GM23338 (cell line): ENCODE data around the gene HLA-DOB. TPM values are rescaled to one million over a fixed set of nuclear protein-coding genes. Genes with fewer than 3 reads are reported as not detected.
A peak's percentile ranks its signal among the peaks of the same experiment; 100 is the strongest.
"Not testable (repeated sequence)": the region's sequence is repeated elsewhere in the genome, so short reads cannot be mapped to it uniquely, and the experiment has no call there.

ENCODE experiments used
- ATAC-seq: fragments of 200-7000 bp; cut with Tn5 transposase; 3 replicates; pipeline ENCODE4 v1.9.1; 2020
- DNase-seq: peaks from one replicate; pipeline ENCODE4 v3.0.0-alpha.2; 2015; ENCODE audit warnings: low spot score
- H2AFZ ChIP-seq: fragments of 200-600 bp; sonication (generic); 2 replicates; pipeline ENCODE4 v1.8.0; 2016; ENCODE audit warnings: antibody characterized with exemption, mild to moderate bottlenecking, moderate library complexity
- H3F3A ChIP-seq: fragments of 200-600 bp; sonication (generic); replicated peaks from 2 replicates; pipeline ENCODE4 v1.8.0; 2017; ENCODE audit warnings: antibody characterized with exemption, mixed run types, low read depth
- H3K27ac ChIP-seq: fragments of 200-600 bp; sonication (generic); 2 replicates; pipeline ENCODE4 v1.6.1; 2016; ENCODE audit warnings: low read depth
- H3K27me3 ChIP-seq: fragments of 200-600 bp; sonication (generic); 2 replicates; pipeline ENCODE4 v1.8.0; 2016; ENCODE audit warnings: mild to moderate bottlenecking, mixed run types, moderate library complexity; ENCODE audit not compliant: insufficient read depth
- H3K36me3 ChIP-seq: fragments of 200-600 bp; sonication (generic); 2 replicates; pipeline ENCODE4 v1.8.0; 2016; ENCODE audit warnings: mild to moderate bottlenecking; ENCODE audit not compliant: insufficient read depth
- H3K4me1 ChIP-seq: fragments of 200-600 bp; sonication (generic); 2 replicates; pipeline ENCODE4 v1.8.0; 2016; ENCODE audit warnings: mild to moderate bottlenecking, moderate library complexity; ENCODE audit not compliant: insufficient read depth
- H3K4me2 ChIP-seq: fragments of 200-600 bp; sonication (generic); 2 replicates; pipeline ENCODE4 v1.7.1; 2017; ENCODE audit warnings: mixed run types
- H3K4me3 ChIP-seq: fragments of 200-600 bp; sonication (generic); 2 replicates; pipeline ENCODE4 v1.6.1; 2016; ENCODE audit warnings: mixed run types
- H3K79me2 ChIP-seq: fragments of 200-600 bp; sonication (generic); replicated peaks from 2 replicates; pipeline ENCODE4 v1.8.0; 2017; ENCODE audit warnings: mild to moderate bottlenecking; ENCODE audit not compliant: insufficient read depth
- H3K9me2 ChIP-seq: fragments of 200-600 bp; sonication (generic); 2 replicates; pipeline ENCODE4 v1.8.0; 2017; ENCODE audit not compliant: insufficient read depth
- H4K20me1 ChIP-seq: fragments of 200-600 bp; sonication (generic); replicated peaks from 2 replicates; pipeline ENCODE4 v1.8.0; 2017; ENCODE audit warnings: mild to moderate bottlenecking; ENCODE audit not compliant: insufficient read depth
- H3K27ac Mint-ChIP-seq: 2 replicates; pipeline ENCODE4 v1.8.0; 2020; ENCODE audit warnings: inconsistent platforms, mild to moderate bottlenecking, moderate library complexity, mixed read lengths
- H3K27me3 Mint-ChIP-seq: 3 replicates; pipeline ENCODE4 v1.8.0; 2022; ENCODE audit warnings: low read depth, mild to moderate bottlenecking, moderate library complexity, mixed read lengths, inconsistent platforms; ENCODE audit not compliant: insufficient read depth, poor library complexity
- H3K36me3 Mint-ChIP-seq: 3 replicates; pipeline ENCODE4 v1.8.0; 2021; ENCODE audit warnings: low read depth, mild to moderate bottlenecking, inconsistent platforms, moderate library complexity, mixed read lengths
- H3K4me1 Mint-ChIP-seq: 3 replicates; pipeline ENCODE4 v1.8.0; 2020; ENCODE audit warnings: mild to moderate bottlenecking, inconsistent platforms, mixed read lengths
- H3K4me3 Mint-ChIP-seq: 3 replicates; pipeline ENCODE4 v1.8.0; 2021; ENCODE audit warnings: moderate library complexity, mild to moderate bottlenecking, inconsistent platforms, mixed read lengths
- H3K9me3 Mint-ChIP-seq: 3 replicates; pipeline ENCODE4 v1.8.0; 2020; ENCODE audit warnings: moderate library complexity, mild to moderate bottlenecking, inconsistent platforms, mixed read lengths
- CTCF ChIP-seq, 2 experiments: fragments of 200-600 bp in 1 of 2; sonication (generic) in 1 of 2; conservative IDR thresholded peaks; 2 replicates each; pipeline versions ENCODE4 v1.5.1 to v1.6.1; 2016 to 2017; ENCODE audit warnings: antibody characterized with exemption in 2 of 2, low read depth in 2 of 2, mild to moderate bottlenecking in 2 of 2, moderate library complexity in 1 of 2
- EZH2 ChIP-seq: fragments of 200-600 bp; sonication (generic); IDR thresholded peaks from one replicate; pipeline ENCODE4 v1.8.0; 2017; ENCODE audit warnings: antibody characterized with exemption, mild to moderate bottlenecking, low read depth; ENCODE audit not compliant: unreplicated experiment
- EZH2phosphoT487 ChIP-seq: fragments of 200-600 bp; sonication (generic); IDR thresholded peaks from one replicate; pipeline ENCODE4 v1.8.1; 2018; ENCODE audit warnings: antibody characterized with exemption; ENCODE audit not compliant: unreplicated experiment
- NANOG ChIP-seq: IDR thresholded peaks from 2 replicates; pipeline ENCODE4 v1.6.1; 2016; ENCODE audit warnings: antibody characterized with exemption, borderline replicate concordance
- STAT1 ChIP-seq: IDR thresholded peaks from one replicate; pipeline ENCODE4 v1.6.1; 2016; ENCODE audit warnings: antibody characterized with exemption; ENCODE audit not compliant: unreplicated experiment
- ZNF114 ChIP-seq: fragments of 250-450 bp; sonication (Bioruptor Pico); IDR thresholded peaks from 2 replicates; pipeline ENCODE4 v1.5.0; 2020; ENCODE audit warnings: mild to moderate bottlenecking, moderate library complexity
- ZNF331 ChIP-seq: fragments of 250-450 bp; sonication (Bioruptor Pico); IDR thresholded peaks from 2 replicates; pipeline ENCODE4 v1.5.0; 2020; ENCODE audit warnings: low read depth, mild to moderate bottlenecking, moderate library complexity
- polyA plus RNA-seq: library from polyadenylated mRNA; unstranded; fragments of >200 nt; fragmentation: Nextera tagmentation; extraction: Ambion mirVana; gene quantifications from 2 replicates; pipeline ENCODE4 v1.2.1, GENCODE V29; 2016
- total RNA-seq: library from RNA; depleted of rRNA; stranded (reverse); fragments of >200 nt; shearing (Covaris generic); gene quantifications from 2 replicates; pipeline ENCODE4 v1.2.3, GENCODE V29; 2014

HLA-DOB gene
- total and polyA plus RNA-seq, 2 experiments from 2014 or later, result not detected

GRCh38 chr6:32814145-32814544 is 2.7 kb downstream of the HLA-DOB start (continued):
- TF ChIP-seq EZH2 (no peak), STAT1 (no peak)

- no peak for ATAC-seq
- DNase-seq, result no peak
- H3K4me2 ChIP-seq, result no peak overlapping the region
- Mint-ChIP-seq H3K4me1 (peaks cover 5% of the 10 kb centered on the region; the same call in 2 of the 3 replicates), H3K27ac (no peak overlapping the region), H3K4me3 (no peak overlapping the region), H3K9me3 (no peaks in the 10 kb centered on the region), H3K27me3 (peaks cover 11% of the 10 kb centered on the region), H3K36me3 (no peaks in the 10 kb centered on the region; the same call in 2 of the 3 replicates)
- H3K36me3 ChIP-seq, result no peaks in the 10 kb centered on the region
- H3K79me2 ChIP-seq, result no peaks in the 10 kb centered on the region
- no peaks in the 10 kb centered on the region; the same call in 1 of the 2 replicates for H3K4me1 ChIP-seq
- H2AFZ ChIP-seq, result no peak overlapping the region
- H3K4me3 ChIP-seq, result no peak overlapping the region
- H3K27ac ChIP-seq, result no peak overlapping the region
- no peaks in the 10 kb centered on the region for H3K27me3 ChIP-seq
- H3K9me2 ChIP-seq, result no peaks in the 10 kb centered on the region; the same call in 1 of the 2 replicates
- no peaks in the 10 kb centered on the region for H3F3A ChIP-seq
- TF ChIP-seq ZNF331 (CRISPR knock-in tag) (no peak), NANOG (no peak)
- no peaks in the 10 kb centered on the region for H4K20me1 ChIP-seq
Measured at GRCh38 chr6:32809171-32809570, 7.6 kb downstream of the HLA-DOB start.

- Histone ChIP-seq H3F3A (no peaks in the 10 kb centered on the region), H4K20me1 (no peaks in the 10 kb centered on the region), H2AFZ (no peak overlapping the region), H3K27me3 (no peaks in the 10 kb centered on the region), H3K36me3 (no peaks in the 10 kb centered on the region), H3K4me3 (no peak overlapping the region), H3K9me2 (no peaks in the 10 kb centered on the region; the same call in 1 of the 2 replicates), H3K4me2 (no peak overlapping the region), H3K4me1 (no peaks in the 10 kb centered on the region; the same call in 1 of the 2 replicates), H3K79me2 (no peaks in the 10 kb centered on the region), H3K27ac (no peak overlapping the region)
- no peak overlapping the region for H3K27ac Mint-ChIP-seq
- no peaks in the 10 kb centered on the region for H3K9me3 Mint-ChIP-seq
- H3K36me3 Mint-ChIP-seq, result no peaks in the 10 kb centered on the region; the same call in 2 of the 3 replicates
- TF ChIP-seq ZNF114 (CRISPR knock-in tag) (no peak), EZH2phosphoT487 (no peak), CTCF (conservative IDR thresholded peaks at IDR 0.05; ENCODE audit: low read depth in 2 of 2) (peak; percentile 30 to 55)
- peaks cover 9% of the 10 kb centered on the region for H3K27me3 Mint-ChIP-seq
- DNase-seq (peak; percentile 50), ATAC-seq (peak; percentile 86)
- no peak overlapping the region for H3K4me3 Mint-ChIP-seq
- H3K4me1 Mint-ChIP-seq, result peaks cover 5% of the 10 kb centered on the region; the same call in 2 of the 3 replicates
Measured at GRCh38 chr6:32807020-32807580, 9.7 kb downstream of the HLA-DOB start.

GRCh38 chr6:32805404-32805803 is 11.4 kb downstream of the HLA-DOB start:
- H3K4me3 Mint-ChIP-seq, ATAC-seq, H3K27me3 ChIP-seq, H3K79me2 ChIP-seq, H3K27ac ChIP-seq, H3K4me3 ChIP-seq, H2AFZ ChIP-seq, H3F3A ChIP-seq, H3K36me3 ChIP-seq, H3K9me2 ChIP-seq, H3K4me1 ChIP-seq, H3K36me3 Mint-ChIP-seq, H3K9me3 Mint-ChIP-seq, H3K27me3 Mint-ChIP-seq, H3K4me2 ChIP-seq, DNase-seq, H3K27ac Mint-ChIP-seq, H4K20me1 ChIP-seq, H3K4me1 Mint-ChIP-seq: not testable (repeated sequence)
